ENCODE measurements around the gene ADGRA1.

Gene ADGRA1

DNA sequence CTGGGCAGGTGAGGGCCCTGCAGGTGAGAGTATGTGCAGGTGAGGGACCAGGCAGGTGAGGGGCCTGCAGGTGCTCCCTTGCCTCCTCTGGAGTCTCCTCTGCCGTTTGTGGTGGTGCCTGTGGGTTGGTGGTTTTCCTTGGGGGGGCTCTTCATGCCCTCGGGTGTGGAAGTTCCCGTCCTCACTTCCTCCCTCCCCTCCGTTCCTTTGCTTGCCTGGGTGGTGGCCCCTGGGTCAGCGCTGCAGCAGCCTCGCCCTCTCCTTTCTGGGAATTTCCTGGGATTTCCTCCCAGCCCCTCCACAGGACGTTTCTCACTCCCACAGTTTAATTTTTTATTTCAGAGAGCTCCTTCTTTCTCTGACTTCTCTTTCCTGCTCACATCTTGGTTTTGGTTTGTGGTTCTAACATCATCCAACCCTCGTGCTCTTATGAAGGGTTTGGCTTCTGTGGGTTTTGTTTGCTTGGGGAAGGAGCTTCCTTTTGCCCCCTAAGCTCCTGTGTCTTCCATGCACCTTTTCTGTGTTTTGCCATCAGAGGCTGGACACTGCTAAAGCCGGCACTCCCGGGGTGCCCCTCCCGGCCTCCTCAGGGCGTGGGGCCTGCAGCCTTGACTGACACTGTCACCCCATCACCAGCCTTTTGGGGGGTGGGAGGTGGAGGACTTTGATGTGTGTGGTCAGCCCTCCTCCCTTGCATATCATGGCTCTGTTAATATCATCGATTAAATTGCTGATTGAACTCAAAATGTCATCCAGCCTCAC, 29.2 kb upstream of the ADGRA1 start:
- no peak for DNase-seq

DNA sequence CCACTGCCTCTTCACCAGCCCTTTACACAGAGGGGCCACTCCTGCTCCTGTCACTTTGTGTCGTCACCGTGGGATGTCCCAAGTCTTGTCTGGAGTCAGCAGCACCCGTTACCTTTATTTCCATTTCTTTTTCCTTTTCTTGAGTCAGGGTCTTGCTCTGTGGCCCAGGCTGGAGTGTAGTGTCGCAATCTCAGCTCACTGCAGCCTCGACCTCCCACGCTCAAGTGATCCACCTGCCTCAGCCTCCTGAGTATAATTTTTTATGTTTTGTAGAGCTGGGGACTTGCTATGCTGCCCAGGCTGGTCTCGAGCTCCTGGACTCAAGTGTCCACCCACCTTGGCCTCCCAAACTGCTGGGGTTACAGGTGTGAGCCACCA, 28.6 kb upstream of the ADGRA1 start:
- DNase-seq = no peak

DNA sequence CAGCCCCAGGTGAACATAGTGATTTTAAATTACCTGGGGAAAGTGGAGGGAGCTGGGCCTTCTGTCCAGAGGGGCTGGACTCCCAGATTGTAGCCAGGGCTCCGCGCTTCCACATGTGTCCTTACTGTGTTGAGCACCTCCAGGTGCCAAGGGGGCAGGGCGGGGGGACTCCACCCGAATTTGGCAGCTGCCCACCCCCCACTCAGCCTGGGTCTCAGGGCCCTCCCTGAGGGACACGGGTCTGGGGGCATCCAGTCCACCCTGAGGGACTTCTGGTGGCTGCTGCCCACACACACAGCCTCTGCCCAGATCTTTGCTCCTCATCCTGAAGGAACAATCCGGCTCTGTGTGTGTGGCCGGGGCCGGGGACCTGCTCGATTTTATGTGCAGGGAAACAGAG, 28.2 kb upstream of the ADGRA1 start:
- no peak for DNase-seq

DNA sequence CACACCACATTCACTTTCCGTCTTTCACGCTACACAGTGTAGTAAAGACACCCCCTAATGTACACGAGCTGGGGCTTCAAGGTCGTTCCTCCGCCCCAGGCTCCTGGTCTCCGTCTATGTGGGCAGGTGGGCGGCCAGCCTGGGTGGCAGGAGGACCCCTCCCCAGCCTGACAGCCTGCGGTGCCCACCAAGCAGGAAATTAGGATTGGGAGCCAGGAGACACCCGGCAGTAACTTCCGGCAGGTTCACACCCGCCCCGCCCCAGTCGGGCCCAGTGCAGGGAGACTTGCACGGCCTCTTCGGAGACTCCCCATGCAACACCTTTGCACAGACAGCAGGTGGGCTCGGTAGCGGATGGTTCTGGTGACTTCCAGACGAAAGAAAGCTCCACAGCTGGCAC, 27.7 kb upstream of the ADGRA1 start:
- no peak for DNase-seq

DNA sequence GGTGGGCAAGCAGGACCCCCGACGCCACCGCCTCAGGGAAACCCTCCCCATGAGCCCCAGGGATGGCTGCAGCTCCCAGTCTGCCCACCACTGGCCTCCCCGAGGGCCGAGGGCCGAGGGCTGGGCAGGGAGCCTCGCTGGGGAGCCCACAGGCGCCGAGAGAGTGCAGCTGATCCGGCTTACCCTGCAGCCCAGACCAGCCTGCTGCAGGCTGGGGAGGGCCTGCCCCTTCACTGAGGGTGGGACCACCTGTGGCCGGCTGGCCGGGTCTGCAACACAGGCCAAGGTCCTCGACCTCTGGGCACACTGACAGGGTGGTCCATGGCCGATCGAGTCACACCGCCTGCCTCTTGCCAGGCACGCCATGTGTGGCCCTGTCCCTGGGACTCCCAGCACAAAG, 27.3 kb upstream of the ADGRA1 start:
- DNase-seq = no peak

DNA sequence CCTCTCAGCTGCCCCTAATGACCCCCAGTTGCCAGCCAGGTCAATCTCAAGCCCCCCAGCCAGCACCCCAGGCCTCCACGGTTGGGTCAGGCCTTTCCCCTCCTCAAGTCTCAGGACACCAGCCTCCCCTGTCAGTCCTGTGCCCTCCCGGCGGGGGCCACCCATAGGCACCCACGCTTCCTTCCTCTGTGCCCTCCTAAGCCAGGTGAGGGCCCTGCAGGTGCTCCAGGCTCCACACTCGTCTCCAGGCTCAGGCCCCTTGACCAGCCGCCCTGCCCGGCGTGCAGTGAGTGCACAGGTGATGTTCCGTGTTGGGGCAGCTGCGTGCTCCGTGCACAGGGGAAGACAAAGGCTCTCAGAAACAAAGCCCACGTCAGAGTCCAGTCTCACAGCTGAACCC, 26.8 kb upstream of the ADGRA1 start:
- DNase-seq = no peak

DNA sequence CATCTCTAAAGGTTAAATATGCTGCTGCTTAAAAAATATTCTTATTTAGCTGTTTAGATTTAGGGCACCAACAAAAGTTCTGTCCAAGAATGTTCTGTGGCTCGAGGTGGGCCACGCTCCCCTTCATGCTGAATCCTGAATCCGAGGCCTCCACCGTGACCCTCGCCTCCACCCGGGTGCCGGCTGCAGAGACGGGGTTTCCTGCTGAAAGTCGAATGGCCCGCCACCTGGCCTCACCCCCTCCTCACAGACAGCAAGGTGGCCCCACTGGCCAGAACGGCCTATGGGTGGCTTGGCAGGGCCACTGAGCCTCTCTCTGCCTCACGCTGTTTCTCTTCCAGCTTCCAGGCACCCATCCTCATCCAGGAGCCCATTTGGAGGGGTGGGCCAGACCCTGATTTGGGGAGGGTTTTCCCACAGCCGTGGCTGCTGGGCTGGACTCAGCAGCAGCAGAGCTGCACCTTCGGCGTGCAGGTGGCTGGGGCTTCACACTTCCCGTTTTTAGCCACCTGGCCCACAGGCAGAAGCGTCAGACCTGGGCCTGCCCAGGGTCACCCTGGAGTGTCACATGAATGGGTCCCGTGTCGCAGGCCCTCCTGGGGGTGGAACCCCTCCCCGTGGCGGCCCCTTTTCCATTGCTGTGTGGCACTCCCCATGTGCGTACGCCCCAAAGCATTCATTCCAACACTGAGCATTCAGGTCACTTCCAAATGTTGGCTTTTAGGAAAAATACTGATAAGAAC, 26.3 kb upstream of the ADGRA1 start:
- DNase-seq = no peak

DNA sequence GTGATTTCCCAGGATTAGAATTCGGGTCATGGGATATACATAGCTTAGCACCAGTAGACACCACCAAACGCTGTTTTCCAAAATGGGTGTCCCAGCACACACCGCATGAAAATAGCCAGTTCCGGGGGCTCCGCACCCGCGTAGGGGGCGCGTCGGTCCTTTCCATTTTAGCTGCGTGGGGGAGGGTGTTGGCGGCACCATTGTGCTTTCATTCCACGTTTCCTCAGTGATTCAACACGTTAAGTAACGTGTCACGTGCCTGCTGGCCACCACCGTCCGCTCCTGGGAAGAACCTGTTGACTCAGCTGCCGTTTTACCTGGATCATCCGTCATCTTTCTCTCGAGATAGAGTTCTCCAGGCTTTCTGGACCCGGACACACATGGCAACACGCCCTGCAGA, 25.6 kb upstream of the ADGRA1 start:
- DNase-seq = no peak

DNA sequence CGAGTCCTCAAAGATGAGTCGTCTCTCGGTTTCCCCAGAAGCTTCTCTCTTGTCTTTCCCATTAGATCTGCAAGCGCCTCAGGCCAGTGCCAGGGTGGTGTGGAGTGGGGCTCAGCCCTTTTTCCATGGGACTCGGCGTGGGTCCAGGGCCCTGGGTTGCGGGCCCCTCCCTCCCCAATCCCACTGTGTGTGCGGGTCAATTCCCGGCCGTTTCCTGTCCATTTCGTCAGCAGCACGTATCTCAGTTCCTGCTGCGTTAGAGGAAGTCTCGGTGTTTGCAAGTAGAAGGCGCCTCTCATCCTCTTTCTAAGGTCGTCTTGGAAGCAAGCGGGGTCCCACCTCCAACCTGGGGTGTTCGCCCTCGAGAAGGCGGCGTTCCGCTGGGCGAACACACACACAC, 25.1 kb upstream of the ADGRA1 start:
- DNase-seq = no peak

DNA sequence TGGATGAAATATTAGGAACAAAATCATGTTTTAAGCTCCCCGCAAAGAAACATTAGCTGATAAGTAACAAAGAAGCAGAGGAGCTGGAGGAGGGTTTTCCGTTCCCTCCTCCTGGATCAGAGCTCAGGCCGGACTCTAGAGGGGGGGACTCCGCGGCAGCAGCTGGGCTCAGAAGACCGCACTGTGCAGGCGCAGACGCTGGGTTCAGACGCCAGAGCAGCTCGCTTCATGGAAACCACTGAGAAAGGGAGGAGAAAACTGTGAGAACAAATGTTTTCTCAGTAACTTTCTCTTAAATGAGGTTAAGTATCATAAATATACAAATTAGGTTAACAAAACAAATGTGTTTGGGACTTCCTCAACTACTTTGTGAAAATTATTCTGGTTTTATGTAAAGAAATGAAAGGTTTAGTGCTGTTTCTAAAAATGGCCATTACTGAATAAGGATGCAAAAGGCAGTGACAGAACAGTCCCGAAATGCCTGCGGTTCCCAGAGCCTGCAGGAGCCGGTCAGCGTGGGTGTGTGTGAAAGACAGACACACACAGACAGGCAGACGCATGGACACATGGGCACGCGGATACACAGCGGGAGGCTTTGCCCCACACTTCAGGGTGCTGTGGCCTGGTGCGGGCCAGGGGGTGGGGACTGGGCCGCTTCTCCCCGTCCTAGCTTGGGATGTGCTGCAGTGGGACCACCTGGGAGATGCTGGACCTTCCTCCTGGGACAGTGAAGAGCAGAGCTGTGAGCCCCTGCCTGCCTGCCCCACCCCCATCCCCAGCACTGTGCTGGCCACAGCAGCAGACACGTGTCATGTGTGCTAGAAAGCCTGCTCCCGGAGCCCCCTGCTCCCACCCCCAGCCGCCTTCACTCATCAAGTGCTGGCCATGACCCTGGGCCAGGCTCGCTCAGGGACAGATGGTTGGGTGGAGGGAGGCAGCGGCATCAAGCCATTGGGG, 20.3 kb upstream of the ADGRA1 start:
- DNase-seq = no peak

DNA sequence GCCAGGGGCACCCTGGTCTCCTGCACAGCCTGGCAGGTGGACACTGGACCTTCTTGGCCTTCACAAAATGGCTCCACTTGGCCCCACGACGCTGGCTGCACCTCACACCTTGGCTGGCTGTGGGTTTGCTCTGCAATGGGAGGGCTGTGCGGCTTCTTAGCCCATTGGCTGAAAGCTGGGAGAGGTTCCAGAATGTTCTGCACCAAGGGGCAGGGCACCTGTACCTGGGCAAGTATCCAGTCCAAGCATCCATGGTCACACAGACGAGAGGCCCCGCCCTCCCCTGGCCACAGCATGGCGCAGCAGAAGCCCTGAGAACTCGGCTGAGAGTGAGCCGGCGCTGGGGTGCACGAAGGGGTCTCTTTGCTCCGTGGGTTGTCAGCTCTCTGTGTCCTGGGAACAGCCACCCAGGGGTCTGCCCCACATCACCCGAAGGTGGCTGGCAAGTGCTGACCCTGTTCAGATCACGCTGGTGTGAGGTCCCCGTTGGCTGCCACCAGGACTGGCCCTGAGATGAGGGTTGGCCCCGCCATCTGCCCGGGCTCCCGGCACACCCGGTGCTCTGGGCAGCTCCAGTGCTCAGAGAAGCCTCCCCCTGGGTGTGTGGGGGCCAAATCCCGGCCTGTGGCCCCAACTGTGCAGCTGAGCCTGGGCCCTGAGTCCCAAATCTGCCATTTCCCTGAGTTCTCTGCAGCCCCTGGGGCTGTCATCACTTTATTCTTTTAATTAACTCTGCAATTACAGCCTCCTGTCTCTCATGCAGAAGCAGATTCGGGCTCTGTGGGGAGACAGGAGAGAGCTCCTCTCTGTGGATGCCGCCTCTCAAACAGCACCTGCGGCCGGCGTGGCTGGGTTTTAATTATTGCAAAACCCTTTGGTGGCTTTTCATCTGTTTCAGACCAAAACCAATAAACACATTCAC, 19.4 kb upstream of the ADGRA1 start:
- DNase-seq = no peak

DNA sequence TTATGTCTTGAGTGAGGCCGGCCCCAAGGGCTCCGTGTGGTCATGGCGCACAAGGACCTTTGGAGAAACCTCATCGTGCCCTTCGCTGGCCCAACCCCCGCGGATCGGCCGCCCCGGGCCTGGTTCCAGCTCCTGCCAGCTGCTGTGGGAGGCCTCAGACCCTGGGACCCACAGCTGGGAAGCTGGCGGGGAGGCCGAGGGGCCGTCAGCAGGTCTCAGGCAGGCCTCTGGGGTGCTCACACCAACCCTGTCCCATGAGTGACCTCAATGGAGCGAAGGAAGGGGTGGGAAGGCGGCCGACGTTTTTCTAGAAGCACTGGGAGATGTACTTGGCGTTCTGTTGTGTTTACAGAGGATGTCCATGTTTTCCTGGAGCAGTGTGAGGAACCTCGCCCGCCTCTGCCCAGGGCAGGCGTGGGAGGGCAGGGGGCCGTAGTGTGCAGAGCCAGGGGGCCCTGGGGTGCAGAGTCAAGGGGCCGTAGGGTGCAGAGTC, 18.6 kb upstream of the ADGRA1 start:
- no peak for DNase-seq

DNA sequence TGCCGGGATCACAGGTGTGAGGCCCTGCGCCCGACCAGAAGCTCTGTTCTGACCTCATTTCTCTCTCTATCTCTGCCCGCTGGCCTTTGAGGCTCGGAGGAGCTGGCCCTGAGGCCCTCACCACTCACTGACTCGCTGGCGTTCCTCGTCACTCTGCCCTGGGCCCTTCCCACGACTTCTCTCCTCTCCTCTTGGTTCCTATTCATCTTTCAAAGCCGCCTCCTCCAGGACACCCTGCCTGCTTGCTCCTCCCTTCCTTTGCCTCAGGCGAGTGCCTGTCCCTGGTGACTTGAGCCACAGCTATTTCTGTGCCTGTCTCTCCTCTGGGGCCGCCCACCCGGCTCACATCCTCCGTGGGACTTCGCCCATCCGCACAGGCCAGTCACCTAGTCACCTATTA, 17.3 kb upstream of the ADGRA1 start:
- DNase-seq = no peak

DNA sequence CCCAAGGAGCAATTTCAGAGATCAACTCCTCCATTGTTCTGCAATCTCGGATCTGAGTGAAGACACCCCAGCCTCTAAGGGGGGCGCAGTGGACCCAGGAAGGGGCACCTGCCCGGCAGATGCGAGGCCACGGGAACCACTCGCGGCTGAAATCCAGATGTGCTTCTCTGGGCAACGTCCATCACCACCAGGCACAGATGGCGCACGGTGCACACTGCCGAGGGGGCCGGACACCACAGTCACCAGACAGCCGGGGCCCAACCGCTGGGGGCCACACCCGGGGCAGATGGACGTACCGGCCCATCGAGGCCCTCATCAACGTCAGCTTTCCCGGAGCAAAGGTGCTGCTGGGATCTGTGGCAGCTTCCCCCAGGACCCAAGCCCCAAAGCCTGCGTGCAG, 16.9 kb upstream of the ADGRA1 start:
- no peak for DNase-seq

DNA sequence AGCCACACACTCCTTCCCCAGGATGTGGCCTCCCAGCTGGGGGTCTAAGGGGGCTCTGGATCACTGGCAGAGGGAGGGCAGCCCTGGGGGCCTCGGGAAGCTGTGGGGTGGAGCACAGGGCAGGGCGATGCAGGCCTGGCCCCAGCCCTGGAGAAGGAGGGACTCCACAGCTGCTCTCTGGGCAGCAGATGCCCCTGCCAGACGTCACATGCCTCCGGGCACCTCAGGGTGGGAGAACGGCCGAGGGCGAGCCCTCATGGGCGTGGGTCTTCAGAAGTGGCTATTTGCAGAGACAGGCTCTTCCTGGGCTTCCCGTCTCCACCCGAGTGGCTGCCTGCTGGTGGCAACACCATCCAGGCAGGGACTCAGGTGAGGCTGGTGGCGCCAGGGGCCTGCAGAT, 16.0 kb upstream of the ADGRA1 start:
- DNase-seq = no peak

DNA sequence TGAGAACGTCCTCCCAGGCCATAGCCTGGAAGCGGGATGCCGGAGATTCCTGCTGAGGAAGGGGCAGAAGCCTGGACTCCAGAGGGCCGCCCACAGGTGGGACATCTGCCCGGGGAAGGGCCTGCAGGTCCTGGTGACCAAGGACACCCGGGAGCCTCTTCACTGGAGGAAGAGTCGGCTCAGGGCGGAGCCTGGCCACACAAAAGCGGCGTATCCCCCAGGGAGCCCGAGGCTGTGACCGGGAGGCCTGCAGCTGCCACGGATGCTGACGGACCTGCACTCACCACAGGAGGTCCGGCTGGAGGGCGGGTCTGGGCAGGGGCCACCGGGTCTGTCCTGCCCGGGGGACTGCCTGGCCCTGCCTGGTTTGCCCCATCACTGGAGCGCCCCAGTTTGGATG, 15.5 kb upstream of the ADGRA1 start:
- no peak for DNase-seq

DNA sequence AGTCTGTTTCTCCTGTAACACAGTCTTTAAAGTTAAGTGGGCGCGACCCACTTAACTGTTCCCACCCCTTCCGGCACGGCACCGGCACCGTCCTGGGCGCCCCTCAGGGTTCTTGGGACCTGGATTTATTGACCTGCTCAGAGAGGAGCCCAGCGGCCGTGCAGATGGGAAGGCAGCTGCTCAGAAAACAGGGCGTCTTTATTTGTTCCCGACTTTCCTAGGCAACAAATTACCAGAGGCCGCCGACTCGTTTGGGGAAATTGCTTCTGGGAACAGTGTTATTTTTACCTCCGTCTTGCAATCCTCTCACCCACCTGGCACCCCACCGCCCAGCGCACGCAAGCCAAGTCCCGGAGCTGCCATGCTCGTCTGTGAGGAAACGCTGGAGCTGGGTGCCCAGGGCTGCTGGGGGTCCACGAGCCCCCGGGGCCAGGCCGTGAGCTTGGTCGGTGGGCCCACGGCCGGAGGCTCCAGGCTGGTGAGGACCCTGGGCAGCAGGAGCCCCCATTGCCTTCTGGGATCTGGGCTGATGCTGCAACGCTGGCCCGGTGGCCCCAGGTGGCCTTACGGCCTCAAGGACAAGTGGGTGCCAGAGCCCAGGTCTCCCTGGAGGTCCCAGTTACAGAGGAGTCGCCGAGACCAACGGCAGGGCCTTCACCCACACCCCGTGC, 14.9 kb upstream of the ADGRA1 start:
- DNase-seq = no peak

DNA sequence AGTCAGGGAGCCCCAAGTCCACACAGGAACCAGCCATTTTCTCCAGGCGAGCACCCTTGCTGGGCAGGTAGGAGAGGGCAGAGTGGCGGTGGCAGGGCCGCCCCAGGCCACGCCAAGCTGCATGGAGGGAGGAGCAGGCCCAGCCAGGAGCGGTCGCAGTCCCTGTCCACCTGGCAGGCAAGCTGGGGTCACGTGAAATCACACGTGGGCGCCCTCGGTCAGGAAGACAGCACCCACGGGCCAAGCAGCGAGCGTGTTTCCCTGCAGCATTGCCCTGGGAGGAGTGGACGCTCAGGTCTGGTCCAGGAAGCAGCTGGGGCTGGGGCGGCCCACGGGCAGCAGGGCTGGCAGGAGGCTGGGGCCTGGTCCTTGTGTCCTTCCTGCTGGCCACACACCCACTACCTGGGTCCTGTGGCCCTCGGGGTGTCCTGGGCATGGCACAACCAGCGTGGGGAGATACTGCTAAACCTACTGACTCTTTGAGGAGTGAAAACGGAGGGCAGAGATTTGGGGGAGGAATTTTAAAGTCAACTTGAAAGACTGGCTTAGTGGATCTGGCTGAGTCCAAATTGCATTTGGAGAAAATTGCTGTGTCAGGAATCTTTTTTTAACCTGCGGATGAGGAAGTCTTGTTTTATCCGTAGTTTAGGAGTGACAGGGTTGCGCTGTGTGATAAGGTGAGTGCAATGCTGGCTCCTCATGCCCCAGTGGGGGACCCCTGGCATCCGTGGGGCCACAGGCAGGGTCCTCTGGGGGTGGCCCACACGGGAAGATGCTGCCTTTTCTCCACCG, 12.2 kb upstream of the ADGRA1 start:
- DNase-seq = no peak

DNA sequence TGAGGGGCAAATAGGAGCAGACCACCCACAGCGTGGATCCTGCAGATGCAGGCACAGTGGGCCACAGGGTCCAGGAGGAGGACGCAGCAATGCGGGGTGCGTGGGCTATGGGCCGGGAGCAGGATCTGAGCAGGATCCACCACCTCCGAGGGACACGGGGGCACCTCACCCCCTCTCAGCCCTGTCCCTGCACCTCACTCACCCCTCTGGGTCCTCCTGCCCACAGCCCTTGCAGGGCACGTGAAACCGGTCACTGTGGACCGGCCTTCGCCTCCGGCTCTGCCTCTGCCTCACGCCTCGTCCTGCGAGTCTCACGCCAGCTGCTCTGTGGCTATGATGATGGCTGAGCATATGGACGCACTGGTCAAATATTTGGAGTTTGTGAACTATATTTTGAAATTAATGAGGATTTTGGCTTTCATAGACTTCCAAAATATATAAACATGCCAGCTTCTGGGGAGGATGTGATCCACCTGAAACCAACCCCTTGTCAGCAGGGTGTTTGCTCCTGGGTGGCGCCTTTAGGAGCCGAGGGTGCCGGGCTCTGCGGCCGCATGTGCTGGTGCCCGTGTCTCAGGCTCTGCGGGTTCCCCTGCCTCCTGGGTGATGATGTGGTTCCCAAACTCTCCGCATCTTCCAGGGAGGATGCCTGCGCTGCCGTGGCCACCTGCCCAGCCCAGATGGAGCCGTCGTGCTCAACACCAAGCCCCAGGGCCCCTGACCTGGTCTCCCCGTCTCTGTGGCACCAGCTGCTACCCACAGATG, 11.3 kb upstream of the ADGRA1 start:
- DNase-seq = no peak
